ENCODE data around the gene TTLL3.
"Not testable (repeated sequence)": the region's sequence is repeated elsewhere in the genome, so short reads cannot be mapped to it uniquely, and the experiment has no call there.

The TTLL3 gene

GRCh38 chr3:9837701-9838582 is 27.9 kb downstream of the TTLL3 start:
- no peak for DNase-seq (ENCODE audit: low read depth)

DNA sequence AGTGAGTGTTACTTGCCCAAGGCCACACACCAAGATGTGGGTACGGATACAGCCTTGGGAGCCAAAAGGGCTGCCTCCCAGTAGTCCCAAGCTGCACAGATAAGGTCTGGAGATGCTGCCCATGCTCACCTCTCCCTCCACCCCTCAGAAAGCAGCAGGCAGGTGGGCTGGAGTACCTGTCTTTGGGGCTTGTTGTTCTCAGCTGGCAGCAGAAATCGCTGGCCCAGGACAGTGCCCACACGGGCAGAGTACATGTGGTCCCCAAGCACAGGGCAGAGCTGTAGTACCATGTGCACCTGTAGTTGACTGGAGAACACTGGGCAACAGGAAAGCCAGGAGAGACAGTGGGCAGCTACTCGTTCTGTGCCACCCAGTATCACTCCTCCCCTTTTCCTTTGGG is 28.8 kb downstream of the TTLL3 start:
- no peak for DNase-seq (ENCODE audit: low read depth)

DNA sequence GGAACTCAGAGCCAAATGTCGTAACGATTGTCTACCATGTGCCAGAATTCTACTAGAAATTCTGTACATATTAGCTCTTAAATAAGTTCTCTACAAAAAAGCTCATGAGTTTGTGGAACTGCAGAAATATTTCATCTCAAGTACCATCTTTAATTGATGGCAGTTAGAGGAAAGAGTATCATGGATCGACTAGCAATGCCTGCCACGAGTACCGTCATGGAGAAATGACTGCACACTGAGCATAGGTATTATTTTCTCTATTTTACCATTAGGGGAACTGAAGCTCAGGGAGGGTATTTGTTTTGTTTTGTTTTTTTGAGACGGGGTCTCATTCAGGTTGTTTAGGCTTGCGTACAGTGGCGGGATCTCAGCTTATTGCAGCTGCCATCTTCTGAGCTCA is 31.0 kb downstream of the TTLL3 start:
- no peak for DNase-seq (ENCODE audit: low read depth)

DNA sequence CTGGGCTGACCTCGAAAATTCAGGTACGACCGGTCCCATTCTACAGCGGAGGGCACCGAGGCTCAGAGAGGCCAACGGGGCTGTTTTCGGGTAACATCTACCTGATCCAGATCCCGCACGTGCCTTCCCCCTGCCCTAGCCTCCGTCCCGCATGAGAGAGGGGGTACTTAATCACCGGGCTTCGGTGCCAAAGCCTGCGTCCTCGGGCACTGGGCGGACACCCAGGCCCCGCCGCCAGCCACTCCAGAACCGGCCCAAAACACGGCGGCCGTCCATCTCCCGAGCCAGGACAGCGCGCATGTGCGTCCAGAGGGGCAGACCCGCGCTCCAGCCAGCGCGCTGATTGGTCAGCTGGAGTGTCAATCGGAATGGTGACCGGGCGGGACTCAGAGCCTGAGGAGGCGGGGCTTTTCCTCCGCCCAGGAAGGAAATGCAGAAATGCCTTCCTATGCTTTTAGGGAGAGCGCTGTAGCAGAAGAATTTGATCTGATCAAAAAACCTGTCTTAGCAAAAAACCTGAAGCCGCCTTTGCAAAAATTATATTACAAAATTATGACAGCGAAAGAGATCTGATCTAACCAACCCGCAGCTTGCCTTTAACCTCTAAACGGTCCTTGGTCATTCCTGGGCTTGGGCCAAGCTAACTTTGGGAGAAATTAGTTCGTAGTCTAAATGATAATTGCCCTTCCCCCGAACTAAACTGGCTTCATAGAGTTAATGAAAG is 33.8 kb downstream of the TTLL3 start, which contains the start of gene RPUSD3:
Gene RPUSD3, minus strand, starts transcription at position 294 of the 724 bp plus-strand sequence. Its CDS starts 18 bp downstream, at position 276.
- DNase-seq (ENCODE audit: low read depth): peak; percentile 95

- DNase-seq (ENCODE audit: low read depth): no peak
Measured at GRCh38 chr3:9846231-9846630, 36.2 kb downstream of the TTLL3 start.

DNA sequence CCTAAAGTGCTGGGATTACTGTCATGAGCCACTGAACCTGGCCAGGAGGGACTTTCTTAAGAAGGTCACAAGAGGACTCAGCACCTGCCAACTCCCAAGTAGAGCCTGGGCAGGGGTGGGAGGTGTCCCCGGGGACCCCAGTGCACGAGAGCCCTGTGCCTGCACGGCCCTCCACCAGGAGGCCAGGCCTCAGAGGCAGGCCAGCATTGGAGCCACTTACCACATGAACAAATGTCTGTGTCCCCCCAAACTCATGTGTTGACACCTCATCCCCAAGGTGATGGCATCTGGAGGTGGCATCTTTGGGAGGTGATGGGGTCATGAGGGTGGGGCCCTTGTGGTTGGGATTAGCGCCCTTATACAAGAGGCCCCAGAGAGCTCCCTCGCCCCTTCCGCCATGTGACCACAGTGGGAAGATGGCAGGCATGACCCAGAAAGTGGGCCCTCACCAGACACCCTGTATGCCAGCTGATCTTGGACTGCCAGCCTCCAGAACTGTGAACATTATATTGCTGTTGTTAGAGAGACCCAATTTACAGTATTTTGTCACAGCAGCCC is 36.9 kb downstream of the TTLL3 start:
- no peak for DNase-seq (ENCODE audit: low read depth)

GRCh38 chr3:9847870-9848269 is 37.8 kb downstream of the TTLL3 start:
- DNase-seq (ENCODE audit: low read depth): not testable (repeated sequence)

- DNase-seq (ENCODE audit: low read depth): not testable (repeated sequence)
Measured at GRCh38 chr3:9848860-9849259, 38.8 kb downstream of the TTLL3 start.

- DNase-seq (ENCODE audit: low read depth): not testable (repeated sequence)
Measured at GRCh38 chr3:9851383-9851782, 41.3 kb downstream of the TTLL3 start.

- DNase-seq (ENCODE audit: low read depth): not testable (repeated sequence)
Measured at GRCh38 chr3:9851926-9852325, 41.9 kb downstream of the TTLL3 start.

DNA sequence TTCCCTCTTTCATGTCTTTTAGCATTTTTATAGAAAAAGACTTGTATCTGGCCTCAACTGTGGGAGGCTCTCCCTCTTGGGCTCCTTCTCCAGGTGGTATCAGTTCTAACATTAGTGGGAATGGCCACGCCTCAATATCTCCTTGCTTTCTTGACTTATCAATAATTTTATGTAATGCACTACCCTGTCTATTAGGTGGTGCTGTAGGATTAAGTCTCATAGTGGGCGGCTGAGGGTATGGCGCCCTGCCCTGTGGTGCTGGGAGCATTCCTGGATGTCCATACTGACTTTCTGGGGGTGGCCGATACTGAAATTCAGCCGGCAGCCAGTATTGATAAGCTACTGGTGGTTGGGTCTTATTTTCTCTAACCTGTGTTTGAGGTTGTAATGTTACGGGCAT is 42.5 kb downstream of the TTLL3 start:
- no peak for DNase-seq (ENCODE audit: low read depth)

GRCh38 chr3:9854291-9854940 is 44.4 kb downstream of the TTLL3 start:
- not testable (repeated sequence) for DNase-seq (ENCODE audit: low read depth)

GRCh38 chr3:9855594-9855993 is 45.5 kb downstream of the TTLL3 start:
- DNase-seq (ENCODE audit: low read depth): no peak

DNA sequence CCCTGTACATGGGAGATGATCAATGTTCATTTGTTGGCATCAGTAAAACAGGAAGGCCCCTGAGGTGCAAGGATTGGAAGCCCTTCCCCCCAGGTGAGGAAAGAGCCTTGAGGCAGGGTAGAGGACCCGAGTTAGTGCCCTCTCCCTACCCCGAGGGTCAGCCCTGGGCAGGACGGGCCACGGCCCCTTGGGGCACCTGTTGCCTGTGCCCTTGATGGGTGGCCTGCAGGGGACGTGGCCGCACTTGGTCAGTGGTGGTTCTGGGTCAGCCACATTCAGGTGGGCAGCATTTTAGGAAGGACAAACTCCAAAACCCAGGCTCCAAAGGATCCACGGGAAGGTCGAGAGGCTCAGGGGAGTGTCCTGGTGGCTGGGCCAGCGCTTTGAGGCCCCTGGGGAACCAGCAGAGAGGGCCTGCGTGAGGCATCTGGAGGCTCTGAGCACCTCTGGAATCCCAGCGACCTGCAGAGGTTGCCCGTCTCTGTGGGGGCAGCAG is 49.5 kb downstream of the TTLL3 start:
- no peak for DNase-seq (ENCODE audit: low read depth)

GRCh38 chr3:9861201-9861600 is 51.1 kb downstream of the TTLL3 start:
- no peak for DNase-seq (ENCODE audit: low read depth)

- no peak for DNase-seq (ENCODE audit: low read depth)
Measured at GRCh38 chr3:9861626-9862130, 51.6 kb downstream of the TTLL3 start.

GRCh38 chr3:9862391-9863057 is 52.5 kb downstream of the TTLL3 start:
- no peak for DNase-seq (ENCODE audit: low read depth)

DNA sequence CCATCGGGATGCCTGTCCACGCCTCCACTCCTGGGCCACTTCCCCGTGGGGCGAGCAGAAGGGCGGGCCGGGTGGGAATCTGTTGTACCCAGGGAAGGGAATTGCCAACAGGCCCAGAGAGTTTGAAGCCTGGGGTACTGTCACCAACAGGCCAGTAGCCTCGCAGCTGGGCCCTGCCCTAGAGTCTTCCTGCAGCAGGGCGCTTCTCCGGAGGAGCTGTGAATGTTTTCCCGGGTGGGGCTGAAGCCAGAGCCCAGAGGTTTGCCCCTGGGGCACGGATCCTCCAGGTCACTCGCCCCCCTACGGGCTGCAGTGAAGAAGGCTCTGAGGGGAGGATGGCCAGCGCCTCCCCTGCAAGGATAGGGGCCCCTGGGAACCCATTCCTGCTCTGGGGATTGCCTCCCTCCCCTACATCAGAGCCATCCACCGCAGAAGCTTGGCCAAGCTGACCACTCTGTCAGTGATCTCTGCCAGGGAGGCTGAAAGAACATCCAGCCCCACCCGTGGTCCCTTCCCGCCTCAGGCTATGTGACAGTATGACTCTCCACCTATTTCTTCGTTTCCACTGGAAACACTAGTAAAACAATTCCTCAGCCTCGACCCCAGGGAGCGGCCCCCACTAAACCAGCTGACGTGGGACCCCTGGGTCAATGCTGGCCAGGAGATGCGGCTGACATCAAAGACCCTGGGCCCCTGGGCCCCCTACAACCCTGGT is 53.2 kb downstream of the TTLL3 start:
- no peak for DNase-seq (ENCODE audit: low read depth)

DNA sequence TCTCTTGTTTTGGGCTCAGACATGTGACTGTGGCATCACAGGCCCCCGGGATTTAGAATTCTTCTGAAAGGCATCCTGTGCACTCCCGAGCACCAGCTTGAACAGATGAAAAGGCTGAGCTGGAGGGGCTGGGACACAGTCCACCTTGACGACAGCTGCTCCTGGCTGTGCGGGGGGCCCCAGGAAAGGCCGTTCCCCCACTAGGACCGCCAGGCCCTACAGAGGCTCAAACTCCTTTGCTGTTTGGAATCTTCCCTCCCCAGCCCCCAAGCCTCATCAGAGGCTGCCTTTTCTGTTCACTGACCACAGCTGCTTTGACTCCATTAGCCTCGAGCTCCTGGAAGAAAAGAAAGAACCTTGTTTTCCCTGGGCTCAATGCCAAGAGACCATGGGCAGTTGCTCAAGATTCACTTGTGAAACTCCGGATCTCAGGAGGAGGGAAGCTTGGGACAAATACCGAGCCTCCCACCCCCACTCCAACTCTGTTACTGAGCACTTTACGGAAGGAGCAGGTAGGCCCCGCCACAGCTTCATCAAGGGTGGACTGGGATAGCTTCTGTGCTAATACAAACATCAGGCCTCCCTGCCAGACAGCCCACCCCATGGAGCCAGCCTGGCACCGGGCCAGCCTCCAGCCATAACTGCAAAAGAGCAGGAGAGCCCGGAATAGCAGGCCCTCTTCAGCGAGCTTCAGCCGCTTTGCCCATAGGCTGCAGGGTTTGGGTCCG is 54.3 kb downstream of the TTLL3 start:
- DNase-seq (ENCODE audit: low read depth): no peak

- not testable (repeated sequence) for DNase-seq (ENCODE audit: low read depth)
Measured at GRCh38 chr3:9865125-9865637, 55.1 kb downstream of the TTLL3 start.

Data from stimulated activated CD8-positive, alpha-beta memory T cell treated with anti-CD3 and anti-CD28 coated beads, Interleukin-15, amount 100 ng/mL, for 1 hour (primary cell).